GM18499 (cell line): ENCODE measurements around the gene IRF2.
"Not testable (repeated sequence)": the region's sequence is repeated elsewhere in the genome, so short reads cannot be mapped to it uniquely, and the experiment has no call there.

Experiments used
- ATAC-seq: cut with Tn5 transposase; IDR thresholded peaks from one replicate; pipeline ENCODE4 v1.9.1; 2021; ENCODE audit warnings: moderate number of reproducible peaks; ENCODE audit not compliant: insufficient read depth, unreplicated experiment

Gene IRF2

GRCh38 chr4:184350213-184350817, 124.0 kb downstream of the IRF2 start:
- ATAC-seq, result no peak

GRCh38 chr4:184349283-184350039, 124.9 kb downstream of the IRF2 start:
- ATAC-seq, result no peak

GRCh38 chr4:184348311-184349233, 125.8 kb downstream of the IRF2 start:
- no peak for ATAC-seq

GRCh38 chr4:184347251-184348239, 126.8 kb downstream of the IRF2 start:
- peak; percentile 53 for ATAC-seq

- no peak for ATAC-seq
Observed at GRCh38 chr4:184346682-184347081, 127.7 kb downstream of the IRF2 start.

- not testable (repeated sequence) for ATAC-seq
Observed at GRCh38 chr4:184346273-184346672, 128.1 kb downstream of the IRF2 start.

GRCh38 chr4:184345573-184345922, 128.8 kb downstream of the IRF2 start:
- no peak for ATAC-seq

GRCh38 chr4:184344899-184345572, 129.3 kb downstream of the IRF2 start:
- ATAC-seq, result no peak

- no peak for ATAC-seq
Observed at GRCh38 chr4:184344435-184344834, 129.9 kb downstream of the IRF2 start.

GRCh38 chr4:184343502-184344177, 130.7 kb downstream of the IRF2 start:
- no peak for ATAC-seq

GRCh38 chr4:184342857-184343237, 131.5 kb downstream of the IRF2 start:
- not testable (repeated sequence) for ATAC-seq

GRCh38 chr4:184342167-184342856, 132.0 kb downstream of the IRF2 start:
- ATAC-seq, result no peak

GRCh38 chr4:184339398-184340193, 134.8 kb downstream of the IRF2 start:
- not testable (repeated sequence) for ATAC-seq

GRCh38 chr4:184337907-184338306, 136.4 kb downstream of the IRF2 start:
- ATAC-seq, result no peak
